ENCODE data around the gene ATXN2.

- no peak for TF ChIP-seq CTCF (IDR thresholded peaks at IDR 0.05)
- no peak for TF ChIP-seq ZFX (IDR thresholded peaks at IDR 0.05; ENCODE audit: borderline replicate concordance)
Observed at GRCh38 chr12:111418594-111418880, 180.6 kb downstream of the ATXN2 start.
